Osteoblast (primary cell): ENCODE data around the gene STXBP4. TPM values are rescaled to one million over a fixed set of nuclear protein-coding genes. Genes with fewer than 3 reads are reported as not detected.

Source experiments
- DNase-seq: peaks from one replicate; pipeline ENCODE4 v3.0.0; 2011; ENCODE audit warnings: low spot score, mixed read lengths; ENCODE audit not compliant: insufficient read length; ENCODE audit errors: missing footprints
- H2AFZ ChIP-seq: 2 replicates; pipeline ENCODE4 v1.6.0; 2011; ENCODE audit warnings: mild to moderate bottlenecking, low read length
- H3K27ac ChIP-seq: 2 replicates; pipeline ENCODE4 v1.5.1; 2011; ENCODE audit warnings: mild to moderate bottlenecking, low read depth, low read length, moderate library complexity
- H3K27me3 ChIP-seq: 2 replicates; pipeline ENCODE4 v1.6.0; 2012; ENCODE audit warnings: mild to moderate bottlenecking, control low read depth, inconsistent platforms, low read length, moderate library complexity; ENCODE audit not compliant: insufficient read depth
- H3K36me3 ChIP-seq: 2 replicates; pipeline ENCODE4 v1.5.1; 2011; ENCODE audit warnings: mild to moderate bottlenecking, low read length, control low read depth, moderate library complexity; ENCODE audit not compliant: insufficient read depth
- H3K4me1 ChIP-seq: 2 replicates; pipeline ENCODE4 v1.5.1; 2011; ENCODE audit warnings: mild to moderate bottlenecking, low read length, control low read depth, moderate library complexity; ENCODE audit not compliant: insufficient read depth
- H3K4me2 ChIP-seq: 2 replicates; pipeline ENCODE4 v1.6.0; 2011; ENCODE audit warnings: mild to moderate bottlenecking, low read length; ENCODE audit not compliant: insufficient read depth
- H3K4me3 ChIP-seq: fragments of 200-600 bp; sonication (generic); 3 replicates; pipeline ENCODE4 v1.5.1; 2012; ENCODE audit warnings: mild to moderate bottlenecking, low read length, inconsistent platforms; ENCODE audit not compliant: insufficient read depth
- H3K79me2 ChIP-seq: 2 replicates; pipeline ENCODE4 v1.6.0; 2012; ENCODE audit warnings: mild to moderate bottlenecking, low read length, control low read depth, inconsistent platforms; ENCODE audit not compliant: insufficient read depth
- H3K9me3 ChIP-seq: 2 replicates; pipeline ENCODE4 v1.5.1; 2011; ENCODE audit warnings: low read depth, low read length, control low read depth
- H4K20me1 ChIP-seq: 2 replicates; pipeline ENCODE4 v1.6.0; 2012; ENCODE audit warnings: mild to moderate bottlenecking, low read length, control low read depth; ENCODE audit not compliant: insufficient read depth
- CTCF ChIP-seq: IDR thresholded peaks from 2 replicates; pipeline ENCODE4 v1.5.1; 2011; ENCODE audit warnings: mild to moderate bottlenecking, low read depth, low read length, moderate library complexity; ENCODE audit errors: extremely low read depth
- total RNA-seq: library from RNA; depleted of rRNA; stranded (reverse); fragments of >200 nt; gene quantifications from 2 replicates; pipeline ENCODE4 v1.2.3, GENCODE V29; 2012

Gene STXBP4
- total RNA-seq, 1 donor, result 19.2 TPM

GRCh38 chr17:55144518-55144917 lies 176.0 kb downstream of the STXBP4 start:
- Histone ChIP-seq H4K20me1 (no peaks in the 10 kb centered on the region), H3K27me3 (no peaks in the 10 kb centered on the region), H3K4me2 (no peak overlapping the region), H2AFZ (no peak overlapping the region), H3K79me2 (no peaks in the 10 kb centered on the region), H3K36me3 (no peaks in the 10 kb centered on the region), H3K4me3 (no peak overlapping the region), H3K27ac (no peak overlapping the region), H3K4me1 (no peaks in the 10 kb centered on the region), H3K9me3 (no peaks in the 10 kb centered on the region)
- no peak for DNase-seq
- no peak for TF ChIP-seq CTCF

GRCh38 chr17:55149485-55149884 lies 180.9 kb downstream of the STXBP4 start:
- Histone ChIP-seq H3K4me3 (no peak overlapping the region), H3K4me1 (no peaks in the 10 kb centered on the region), H3K9me3 (no peaks in the 10 kb centered on the region), H3K36me3 (no peaks in the 10 kb centered on the region), H2AFZ (no peak overlapping the region), H4K20me1 (no peaks in the 10 kb centered on the region), H3K79me2 (no peaks in the 10 kb centered on the region), H3K27me3 (no peaks in the 10 kb centered on the region), H3K4me2 (no peak overlapping the region), H3K27ac (no peak overlapping the region)
- no peak for TF ChIP-seq CTCF
- DNase-seq, result no peak

- H3K79me2 ChIP-seq, result no peaks in the 10 kb centered on the region
- H3K9me3 ChIP-seq, result no peaks in the 10 kb centered on the region
- no peaks in the 10 kb centered on the region for H4K20me1 ChIP-seq
- no peak overlapping the region for H3K4me3 ChIP-seq
- no peaks in the 10 kb centered on the region for H3K4me1 ChIP-seq
- H3K27me3 ChIP-seq, result no peaks in the 10 kb centered on the region
- no peaks in the 10 kb centered on the region for H3K36me3 ChIP-seq
- DNase-seq, result no peak
- TF ChIP-seq CTCF, result no peak
- no peak overlapping the region for H3K27ac ChIP-seq
- H3K4me2 ChIP-seq, result no peak overlapping the region
- no peak overlapping the region for H2AFZ ChIP-seq
Observed at GRCh38 chr17:55152236-55152635, 183.7 kb downstream of the STXBP4 start.

- no peak for DNase-seq
- Histone ChIP-seq H3K79me2 (no peaks in the 10 kb centered on the region), H2AFZ (no peak overlapping the region), H3K4me1 (no peaks in the 10 kb centered on the region), H4K20me1 (no peaks in the 10 kb centered on the region), H3K4me2 (no peak overlapping the region), H3K36me3 (no peaks in the 10 kb centered on the region), H3K27ac (no peak overlapping the region), H3K4me3 (no peak overlapping the region), H3K27me3 (no peaks in the 10 kb centered on the region), H3K9me3 (no peaks in the 10 kb centered on the region)
- no peak for TF ChIP-seq CTCF
Observed at GRCh38 chr17:55154101-55154500, 185.5 kb downstream of the STXBP4 start.
